ENCODE data around the gene SMTN.

The SMTN gene

GRCh38 chr22:31126128-31126868 is 45.2 kb downstream of the SMTN start:
- no peak overlapping the region for H3K4me3 ChIP-seq (ENCODE audit: low read depth, low read length)
- no peak for TF ChIP-seq CTCF (IDR thresholded peaks at IDR 0.05; ENCODE audit: low read depth, low read length, missing control alignments)
- no peak for DNase-seq (ENCODE audit: low read depth)

GRCh38 chr22:31126869-31127175 is 45.7 kb downstream of the SMTN start:
- no peak for TF ChIP-seq CTCF (IDR thresholded peaks at IDR 0.05; ENCODE audit: low read depth, low read length, missing control alignments)
- no peak overlapping the region for H3K4me3 ChIP-seq (ENCODE audit: low read depth, low read length)
- DNase-seq (ENCODE audit: low read depth), result no peak

- DNase-seq (ENCODE audit: low read depth), result no peak
- H3K4me3 ChIP-seq (ENCODE audit: low read depth, low read length), result no peak overlapping the region
- no peak for TF ChIP-seq CTCF (IDR thresholded peaks at IDR 0.05; ENCODE audit: low read depth, low read length, missing control alignments)
Measured at GRCh38 chr22:31127181-31127772, 46.2 kb downstream of the SMTN start.

GRCh38 chr22:31128156-31128555 is 47.0 kb downstream of the SMTN start:
- TF ChIP-seq CTCF (IDR thresholded peaks at IDR 0.05; ENCODE audit: low read depth, low read length, missing control alignments), result no peak
- no peak for DNase-seq (ENCODE audit: low read depth)
- no peak overlapping the region for H3K4me3 ChIP-seq (ENCODE audit: low read depth, low read length)

- H3K4me3 ChIP-seq (ENCODE audit: low read depth, low read length), result no peak overlapping the region
- TF ChIP-seq CTCF (IDR thresholded peaks at IDR 0.05; ENCODE audit: low read depth, low read length, missing control alignments), result no peak
- no peak for DNase-seq (ENCODE audit: low read depth)
Measured at GRCh38 chr22:31130873-31131272, 49.8 kb downstream of the SMTN start.

- no peak for TF ChIP-seq CTCF (IDR thresholded peaks at IDR 0.05; ENCODE audit: low read depth, low read length, missing control alignments)
- H3K4me3 ChIP-seq (ENCODE audit: low read depth, low read length), result no peak overlapping the region
- DNase-seq (ENCODE audit: low read depth), result no peak
Measured at GRCh38 chr22:31133911-31134310, 52.8 kb downstream of the SMTN start.

- no peak for TF ChIP-seq CTCF (IDR thresholded peaks at IDR 0.05; ENCODE audit: low read depth, low read length, missing control alignments)
- DNase-seq (ENCODE audit: low read depth), result no peak
Measured at GRCh38 chr22:31134688-31135087, 53.6 kb downstream of the SMTN start.

More at GRCh38 chr22:31134688-31135087, 53.6 kb downstream of the SMTN start:
- no peak overlapping the region for H3K4me3 ChIP-seq (ENCODE audit: low read depth, low read length)
